Hippocampal formation (tissue), 2 donors: ENCODE results near the gene RPP30.
"Not testable (repeated sequence)": the region's sequence is repeated elsewhere in the genome, so short reads cannot be mapped to it uniquely, and the experiment has no call there.

Source experiments
- DNase-seq, 2 donors: peaks; one replicate each; lab custom pipeline; 2025; lab: John Stamatoyannopoulos, UW

RPP30 gene

DNA sequence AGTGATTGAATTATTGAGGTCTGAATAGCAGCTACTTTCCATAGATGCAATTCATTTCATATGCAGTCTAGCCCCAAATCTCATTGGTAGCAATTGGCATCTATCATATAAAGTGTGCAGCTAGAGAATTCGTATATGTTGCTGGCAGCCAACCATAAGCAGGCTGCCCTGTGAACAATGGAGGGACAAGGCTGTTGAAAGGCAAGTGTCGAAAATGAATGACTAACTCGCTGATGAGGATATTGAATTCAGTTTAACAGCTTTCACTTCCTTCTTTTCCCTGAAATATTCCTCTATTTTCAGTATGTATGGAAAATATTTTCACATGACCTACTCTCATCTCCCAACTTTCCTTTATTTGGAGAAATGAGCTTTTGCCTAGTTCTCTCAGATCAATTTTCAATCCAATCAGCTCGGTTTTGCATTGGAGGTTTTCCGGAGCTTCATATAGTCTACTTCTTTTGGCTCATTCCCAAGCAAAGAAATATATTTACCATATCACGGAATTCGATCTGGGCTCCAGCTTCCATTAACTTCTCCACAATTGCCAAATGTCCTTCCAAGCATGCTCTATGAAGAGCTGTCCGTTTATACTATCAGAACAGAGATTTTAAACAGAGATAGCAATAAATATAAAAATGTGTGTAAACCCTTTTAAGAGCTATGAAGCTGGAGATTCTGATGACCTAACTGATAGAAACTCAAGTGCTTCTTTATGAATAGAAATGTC, 45.6 kb downstream of the RPP30 start:
- DNase-seq, result no peak

GRCh38 chr10:90917968-90918318, 46.2 kb downstream of the RPP30 start:
- DNase-seq, result no peak

DNA sequence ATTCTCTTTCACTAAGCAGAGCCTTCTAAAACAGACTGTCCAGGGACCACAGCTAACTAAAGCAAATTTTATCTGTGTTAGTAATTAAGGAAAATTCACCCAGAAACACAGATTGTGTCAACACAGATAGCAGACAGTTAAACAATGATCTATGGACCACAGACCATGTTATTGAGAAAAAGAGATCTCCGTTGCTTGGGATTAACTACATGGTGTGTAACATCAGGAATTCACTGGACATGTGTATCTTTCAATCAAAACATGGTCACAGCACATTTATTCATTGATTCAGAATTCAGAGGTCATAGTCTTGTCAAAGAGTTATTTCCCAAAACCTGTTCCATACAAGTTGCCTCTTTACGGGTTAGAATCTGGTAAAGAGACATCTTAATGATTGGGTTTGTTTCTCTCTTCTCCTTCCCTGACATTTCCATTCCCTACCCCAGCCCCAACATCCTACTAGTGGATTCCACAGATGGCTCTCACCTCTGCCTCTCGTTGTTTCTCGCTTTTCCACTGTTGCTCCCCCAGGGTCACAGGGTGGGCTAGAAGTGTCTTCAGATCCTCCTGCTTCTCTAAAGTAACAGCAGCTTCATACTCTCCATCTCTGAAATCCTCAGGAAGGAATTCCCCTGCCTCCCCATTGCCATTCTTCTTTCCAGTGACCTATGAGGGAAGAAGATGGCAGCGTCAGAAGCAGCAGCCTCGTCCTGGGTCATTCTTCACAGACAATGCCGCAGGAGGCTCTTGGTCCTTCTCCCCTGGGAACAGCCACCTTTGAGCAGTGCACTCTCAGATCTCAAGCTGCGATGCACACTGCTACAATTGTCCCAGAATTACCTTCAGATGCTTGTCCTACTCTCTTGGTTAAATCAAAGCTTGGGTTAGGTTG, 48.2 kb downstream of the RPP30 start:
- DNase-seq, result no peak

GRCh38 chr10:90920986-90921666, 49.4 kb downstream of the RPP30 start, which contains the start of gene ANKRD1:
Gene ANKRD1 (minus strand): TSS chr10:90921087. CDS start chr10:90921027, 60 bp downstream.
- DNase-seq, result no peak

GRCh38 chr10:90921906-90922305, 50.1 kb downstream of the RPP30 start:
- no peak for DNase-seq

DNA sequence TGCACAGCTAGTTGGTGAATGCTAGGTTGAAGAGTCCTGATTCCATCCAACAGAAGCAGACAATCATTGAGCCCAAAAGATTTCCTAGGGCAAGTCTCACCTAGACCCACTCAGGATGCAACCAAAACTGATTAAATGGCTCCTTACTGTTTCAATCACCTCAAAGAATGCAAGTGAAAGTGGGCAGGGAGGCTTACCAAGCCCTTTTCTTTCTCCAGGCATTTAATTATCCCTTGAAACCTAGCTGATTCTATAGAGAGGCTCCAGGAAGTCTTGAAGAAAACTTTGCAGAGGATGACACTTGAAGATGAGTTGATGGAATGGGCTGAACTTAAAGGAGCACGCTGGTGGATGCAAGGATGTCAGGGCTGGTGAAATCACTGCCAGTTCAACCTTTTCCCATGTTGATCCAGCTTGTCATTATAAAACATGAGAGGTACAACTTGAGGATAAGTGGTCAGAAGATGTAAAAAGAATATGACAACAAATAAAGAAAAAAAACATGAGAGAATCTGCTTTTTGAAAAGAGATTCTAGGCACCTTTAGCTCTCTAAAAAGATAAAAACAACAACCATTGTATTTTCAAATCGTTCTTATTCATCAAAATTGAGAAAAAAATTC, 51.4 kb downstream of the RPP30 start:
- no peak for DNase-seq

DNA sequence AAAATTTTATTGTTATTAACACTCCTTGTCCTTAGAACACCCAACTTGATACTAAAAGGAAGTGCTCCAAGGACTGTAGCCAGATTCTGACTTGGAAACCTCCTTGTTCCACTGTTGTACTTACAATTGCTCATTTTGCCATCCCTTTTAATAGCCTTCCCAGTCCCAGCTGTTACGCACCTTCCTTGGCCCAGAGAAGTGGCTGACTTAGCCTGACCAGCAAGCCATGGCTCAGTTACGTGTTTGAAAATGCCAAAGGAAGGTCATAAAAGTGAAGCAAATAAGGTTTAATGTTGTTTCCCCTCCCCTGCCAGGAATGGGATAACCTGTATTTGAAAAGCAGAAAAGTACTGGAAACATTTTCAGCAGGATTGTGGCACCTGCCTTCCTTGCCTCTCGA, 52.8 kb downstream of the RPP30 start:
- DNase-seq, result no peak

GRCh38 chr10:90925079-90926029, 53.6 kb downstream of the RPP30 start:
- no peak for DNase-seq

GRCh38 chr10:90927293-90927692, 55.5 kb downstream of the RPP30 start:
- DNase-seq, result no peak

DNA sequence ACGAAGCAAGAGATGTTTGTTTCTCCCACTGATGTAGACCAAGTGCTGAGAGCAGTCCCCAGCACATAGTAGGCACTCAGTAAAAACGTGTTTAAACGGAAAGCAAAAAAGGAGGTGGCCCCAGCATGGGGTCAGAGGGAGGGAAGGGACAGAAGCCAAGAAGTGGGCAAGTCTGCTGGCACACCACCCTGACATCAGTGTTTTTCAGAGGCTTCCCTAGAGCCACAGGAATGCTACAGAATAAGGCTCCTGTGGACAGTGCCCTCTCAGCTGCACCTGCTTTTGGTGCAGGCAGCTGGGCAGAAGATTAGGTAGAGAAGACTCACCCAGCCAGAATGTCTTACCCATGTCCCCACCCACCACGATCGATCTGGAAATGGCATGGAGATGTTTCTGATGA, 57.4 kb downstream of the RPP30 start:
- DNase-seq, result no peak

DNA sequence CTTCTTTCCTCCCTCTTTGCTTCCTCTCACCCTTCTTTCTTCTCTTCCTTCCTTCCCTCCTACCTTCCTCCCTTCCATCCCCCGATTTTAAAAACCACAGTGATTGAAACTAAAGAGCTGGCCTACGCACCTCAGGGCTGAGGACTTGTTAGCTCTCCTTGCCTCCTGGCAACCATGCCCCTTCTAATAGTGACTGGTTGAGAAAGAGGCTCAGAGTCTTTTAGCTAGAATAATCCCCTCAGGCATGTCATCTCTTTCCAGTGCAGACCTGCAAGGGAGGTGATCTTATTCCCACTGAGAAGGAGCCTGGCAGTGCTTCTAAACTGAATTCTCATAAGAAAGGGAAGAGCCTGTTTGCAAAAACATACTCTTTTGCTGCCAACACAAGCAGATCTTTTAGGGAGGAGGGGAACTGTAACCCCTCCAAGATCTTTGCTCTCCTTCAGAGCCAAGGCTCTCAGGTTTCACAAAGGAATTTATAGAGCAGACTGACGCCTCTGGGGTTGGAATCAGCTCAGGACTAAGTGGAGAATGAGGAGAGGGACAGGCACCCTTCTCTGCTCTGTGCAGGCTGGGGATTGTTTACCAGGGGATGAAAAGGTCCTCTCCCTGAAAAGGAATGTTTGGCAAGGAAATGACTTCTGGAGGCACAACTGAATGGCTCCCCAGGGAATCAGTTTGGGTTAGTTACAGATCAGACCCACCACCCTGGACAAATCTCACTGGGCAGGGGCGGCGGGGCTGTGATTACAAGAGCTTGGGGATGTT, 58.5 kb downstream of the RPP30 start:
- no peak for DNase-seq

GRCh38 chr10:90930971-90931871, 59.4 kb downstream of the RPP30 start:
- DNase-seq, result no peak

DNA sequence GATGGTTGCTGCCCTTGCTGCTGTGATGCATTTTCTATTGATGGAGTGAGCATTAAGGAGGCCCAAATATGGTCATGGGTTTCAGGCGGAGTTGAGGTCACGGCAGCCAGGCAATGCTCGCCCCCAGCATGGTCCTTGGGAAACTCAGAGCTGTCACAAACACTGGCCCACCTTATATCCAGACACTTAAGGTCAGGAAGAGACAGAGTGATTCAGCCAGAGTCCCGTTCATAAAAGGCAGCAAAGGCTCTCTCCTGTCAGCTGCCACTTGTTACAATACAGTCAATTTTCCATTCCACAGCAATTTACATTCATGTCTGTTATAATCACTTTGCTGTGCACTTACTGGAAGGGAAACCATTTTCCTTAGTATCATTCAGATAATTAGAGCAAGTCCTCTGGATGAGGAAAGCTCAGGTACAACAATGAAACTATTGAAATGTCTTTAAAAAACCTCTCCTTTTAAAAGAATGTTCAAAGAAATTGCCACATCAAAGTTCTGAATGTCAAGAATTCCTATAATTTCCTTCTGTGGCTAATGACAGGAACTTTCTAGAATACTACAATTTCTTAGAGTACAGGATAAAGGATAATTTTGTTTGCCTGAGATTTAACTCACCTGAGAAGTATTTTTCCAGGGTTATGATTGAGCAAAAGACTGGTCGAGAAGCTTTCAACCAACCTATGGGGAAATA, 64.0 kb downstream of the RPP30 start:
- no peak for DNase-seq

DNA sequence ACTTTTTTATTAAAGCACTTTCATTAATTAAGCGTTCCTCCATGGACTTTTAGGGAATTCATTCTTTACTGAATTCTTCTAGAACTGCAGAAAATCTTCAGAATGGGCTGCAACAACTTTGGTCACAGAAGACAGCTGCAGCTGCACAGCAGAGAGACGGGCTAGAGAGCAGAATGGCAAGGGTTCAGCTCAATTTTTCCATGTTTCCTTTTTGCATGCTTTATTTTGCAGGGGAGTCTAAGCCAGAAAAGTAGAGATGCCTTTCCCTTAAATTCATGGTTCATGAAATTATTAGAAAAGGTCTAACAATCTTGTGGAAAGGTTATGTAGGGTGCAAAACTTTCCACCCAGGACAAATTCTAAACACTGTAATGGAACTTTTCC, 64.5 kb downstream of the RPP30 start:
- DNase-seq, result no peak

DNA sequence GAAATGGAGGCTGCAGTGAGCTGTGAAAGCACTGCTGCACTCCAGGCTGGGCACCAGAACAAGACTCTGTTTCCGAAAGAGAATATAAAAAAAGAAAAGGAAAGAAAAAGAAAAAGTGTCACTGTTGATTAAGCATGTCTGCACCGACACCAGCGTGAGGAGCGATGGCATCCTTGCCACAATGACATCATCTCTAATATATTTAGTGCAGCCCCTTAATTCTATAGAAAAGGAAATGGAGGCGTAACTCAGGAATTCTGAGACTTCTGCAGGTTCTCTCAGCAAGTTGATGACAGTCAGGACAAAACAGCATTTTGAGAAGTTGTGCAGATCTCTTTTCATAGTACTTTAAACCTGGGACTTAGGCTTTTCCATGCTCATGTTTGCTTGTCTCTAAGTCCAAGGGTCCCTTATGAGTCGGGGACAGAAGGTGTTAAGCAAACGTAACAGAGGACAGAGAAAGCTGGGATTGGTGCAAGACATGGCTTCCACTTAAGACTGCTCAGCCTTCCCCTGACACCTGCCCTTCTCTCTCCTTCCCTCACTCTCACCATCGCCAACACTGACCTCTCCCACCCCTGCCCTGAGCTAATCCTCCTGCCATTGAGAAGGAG, 66.0 kb downstream of the RPP30 start:
- DNase-seq, result no peak

- DNase-seq, result no peak
These were observed 67.3 kb downstream of the RPP30 start for GRCh38 chr10:90939116-90939515.

DNA sequence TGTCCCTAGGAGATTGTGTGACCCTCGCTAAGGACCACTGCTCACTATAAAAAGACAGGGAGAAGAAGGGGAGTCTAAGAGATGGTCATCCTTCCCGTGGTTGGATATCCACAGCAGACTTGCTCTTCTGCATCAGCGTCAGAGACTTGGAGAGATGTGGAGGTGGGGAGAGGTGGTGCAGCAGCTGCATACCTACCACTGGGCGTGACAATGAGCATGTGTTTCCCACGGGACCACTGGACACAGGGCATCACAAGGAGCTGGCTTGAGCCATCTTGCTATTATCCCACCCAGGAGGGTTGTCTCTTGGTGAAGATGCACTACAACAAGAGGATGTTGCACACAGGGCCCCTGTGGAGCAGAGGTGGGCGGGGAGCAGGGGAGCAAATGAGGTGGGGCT, 67.9 kb downstream of the RPP30 start:
- DNase-seq, result no peak

GRCh38 chr10:90942980-90943379, 71.2 kb downstream of the RPP30 start:
- DNase-seq, result not testable (repeated sequence)
